GM19023 (cell line): ENCODE measurements around the gene CTNNAL1.

Experiments used
- ATAC-seq: cut with Tn5 transposase; IDR thresholded peaks from one replicate; pipeline ENCODE4 v1.9.1; 2021; ENCODE audit warnings: mild to moderate bottlenecking, moderate library complexity; ENCODE audit not compliant: unreplicated experiment

The CTNNAL1 gene

GRCh38 chr9:108894225-108894997 is 118.9 kb downstream of the CTNNAL1 start:
- no peak for ATAC-seq
